A673 (cell line): ENCODE measurements around the gene ZNF23. TPM values are rescaled to one million over a fixed set of nuclear protein-coding genes. Genes with fewer than 3 reads are reported as not detected.

ENCODE experiments used
- BruUV-seq: library from RNA; stranded (reverse); fragments of 400-500 nt; replicated peaks from 2 replicates; lab custom pipeline; 2021; lab: Mats Ljungman, UMichigan
- CTCF ChIA-PET: fragments of 300-600 bp; sonication (Branson Sonifier 250); formaldehyde crosslinking; loops from one replicate; lab custom pipeline; 2022; ENCODE audit warnings: antibody characterized with exemption; lab: Charles Lee
- POLR2A ChIA-PET: fragments of 300-600 bp; sonication (Branson Sonifier 250); formaldehyde crosslinking; loops from one replicate; lab custom pipeline; 2022; ENCODE audit warnings: antibody characterized with exemption; ENCODE audit not compliant: low non-redundant PET; lab: Charles Lee
- DNase-seq: peaks from one replicate; pipeline ENCODE4 v3.0.0-alpha.2; 2015; ENCODE audit warnings: low spot score
- H3K27ac ChIP-seq: fragments of 200-600 bp; sonication (generic); 2 replicates; pipeline ENCODE4 v1.5.1; 2016; ENCODE audit warnings: mixed run types, low read depth, mild to moderate bottlenecking, mixed read lengths, antibody characterized with exemption, low read length; ENCODE audit not compliant: poor library complexity, severe bottlenecking
- H3K27me3 ChIP-seq: fragments of 200-600 bp; sonication (generic); replicated peaks from 2 replicates; pipeline ENCODE4 v1.6.1; 2017; ENCODE audit warnings: mixed run types, low read depth, mild to moderate bottlenecking, mixed read lengths, antibody characterized with exemption, low read length; ENCODE audit not compliant: insufficient read depth, poor library complexity
- H3K36me3 ChIP-seq: fragments of 200-600 bp; sonication (generic); 2 replicates; pipeline ENCODE4 v1.6.1; 2016; ENCODE audit warnings: mixed run types, mild to moderate bottlenecking, mixed read lengths, antibody characterized with exemption, low read length; ENCODE audit not compliant: insufficient read depth, poor library complexity, severe bottlenecking
- H3K4me1 ChIP-seq: fragments of 200-600 bp; sonication (generic); 2 replicates; pipeline ENCODE4 v1.6.1; 2017; ENCODE audit warnings: mixed run types, mild to moderate bottlenecking, mixed read lengths, antibody characterized with exemption, low read length; ENCODE audit not compliant: insufficient read depth, poor library complexity, severe bottlenecking
- H3K4me3 ChIP-seq: fragments of 200-600 bp; sonication (generic); 2 replicates; pipeline ENCODE4 v1.5.1; 2016; ENCODE audit warnings: low read depth, mixed run types, mild to moderate bottlenecking, mixed read lengths, low read length; ENCODE audit not compliant: poor library complexity, severe bottlenecking
- H3K9me3 ChIP-seq: fragments of 200-600 bp; sonication (generic); 2 replicates; pipeline ENCODE4 v1.6.1; 2016; ENCODE audit warnings: mixed run types, low read depth, mild to moderate bottlenecking, mixed read lengths, antibody characterized with exemption, low read length; ENCODE audit not compliant: poor library complexity, severe bottlenecking
- CTCF ChIP-seq: fragments of 300-800, 200-600 bp; sonication (generic); conservative IDR thresholded peaks from 2 replicates; pipeline ENCODE4 v1.5.1; 2017; ENCODE audit warnings: low read depth, mild to moderate bottlenecking, antibody characterized with exemption, low read length, moderate library complexity, mixed read lengths
- EZH2 ChIP-seq: fragments of 200-600 bp; sonication (generic); IDR thresholded peaks from 2 replicates; pipeline ENCODE4 v1.6.1; 2017; ENCODE audit warnings: borderline replicate concordance, low read depth, mild to moderate bottlenecking, mixed read lengths, antibody characterized with exemption, low read length; ENCODE audit not compliant: poor library complexity, severe bottlenecking
- intact Hi-C: fragments of 100-400 bp; cut with micrococcal nuclease; formaldehyde crosslinking; loops from one replicate; pipeline ENCODE4 v1.10.0; 2022; ENCODE audit not compliant: unreplicated experiment
- total RNA-seq: library from RNA; stranded (reverse); gene quantifications from 2 replicates; pipeline ENCODE4 v1.2.3, GENCODE V29; 2021

Gene ZNF23
- total RNA-seq, 1 experiment from 2014 or later = 10.2 TPM

- ChIA-PET CTCF (interaction anchor here (0.6 kb wide), 1 partner anchor 32 kb away, joined by 6 read pairs; no protein-coding TSS in a partner anchor), POLR2A (no interaction called here)
- intact Hi-C loops = no loop called here
- no peak for TF ChIP-seq CTCF
- peak; percentile 35 for DNase-seq
- BruUV-seq = no TSS peak
- Histone ChIP-seq H3K9me3 (no peaks in the 10 kb centered on the region), H3K27me3 (no peaks in the 10 kb centered on the region), H3K4me3 (no peak overlapping the region), H3K36me3 (no peaks in the 10 kb centered on the region), H3K4me1 (no peaks in the 10 kb centered on the region), H3K27ac (no peak overlapping the region)
Measured at GRCh38 chr16:71467810-71468209, 5.8 kb upstream of the ZNF23 start.

- Histone ChIP-seq H3K27ac (no peak overlapping the region), H3K4me1 (no peaks in the 10 kb centered on the region), H3K27me3 (no peaks in the 10 kb centered on the region), H3K36me3 (no peaks in the 10 kb centered on the region), H3K9me3 (no peaks in the 10 kb centered on the region), H3K4me3 (no peak overlapping the region)
- ChIA-PET POLR2A (no interaction called here), CTCF (no interaction called here)
- TF ChIP-seq CTCF (no peak), EZH2 (no peak)
- no peak for DNase-seq
- intact Hi-C loops = no loop called here
- no TSS peak for BruUV-seq
Measured at GRCh38 chr16:71464231-71464630, 2.2 kb upstream of the ZNF23 start.

DNA sequence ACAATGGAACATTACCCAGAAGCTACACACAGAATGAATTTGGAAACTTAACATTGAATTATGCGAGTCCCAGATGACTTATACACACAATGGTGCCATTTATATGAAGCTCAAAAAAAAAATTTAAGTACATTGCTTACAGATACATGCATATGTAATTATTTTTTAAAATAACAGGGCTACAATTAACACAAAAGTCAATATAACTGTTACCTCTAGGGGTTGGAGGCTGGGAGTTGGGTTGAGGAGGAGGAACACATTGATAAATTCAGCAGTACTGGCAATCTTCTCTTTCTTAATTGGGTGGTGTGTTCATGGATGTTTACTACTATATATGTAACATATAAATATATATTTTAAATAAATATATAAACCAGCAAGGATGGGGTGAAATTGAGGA is 1.1 kb downstream of the ZNF23 start:
- H3K27ac ChIP-seq = no peak overlapping the region
- CTCF ChIA-PET = no interaction called here
- DNase-seq = no peak

More for the DNA sequence above, 1.1 kb downstream of the ZNF23 start:
- no peaks in the 10 kb centered on the region for H3K36me3 ChIP-seq
- no peak for TF ChIP-seq CTCF
- TF ChIP-seq EZH2 = no peak
- BruUV-seq = no TSS peak
- H3K4me3 ChIP-seq = peak overlapping the region; percentile 91
- H3K27me3 ChIP-seq = no peaks in the 10 kb centered on the region
- POLR2A ChIA-PET = no interaction called here
- no peaks in the 10 kb centered on the region for H3K4me1 ChIP-seq
- intact Hi-C loops = no loop called here
- no peaks in the 10 kb centered on the region for H3K9me3 ChIP-seq
